DOHH2 (cell line): ENCODE results near the gene PLA2G3.

Experiments
- EZH2phosphoT487 ChIP-seq: fragments of 200-600 bp; sonication (generic); IDR thresholded peaks from 2 replicates; pipeline ENCODE4 v1.6.1; 2017; ENCODE audit warnings: borderline replicate concordance, mild to moderate bottlenecking, antibody characterized with exemption, low read length, moderate library complexity, mixed read lengths
- TF ChIP-seq, protein P1 (sequence below): fragments of 200-600 bp; sonication (generic); IDR thresholded peaks from one replicate; pipeline ENCODE4 v1.5.1; 2014; ENCODE audit warnings: antibody characterized with exemption, mild to moderate bottlenecking, low read depth, low read length; ENCODE audit not compliant: poor library complexity, severe bottlenecking

DNA sequence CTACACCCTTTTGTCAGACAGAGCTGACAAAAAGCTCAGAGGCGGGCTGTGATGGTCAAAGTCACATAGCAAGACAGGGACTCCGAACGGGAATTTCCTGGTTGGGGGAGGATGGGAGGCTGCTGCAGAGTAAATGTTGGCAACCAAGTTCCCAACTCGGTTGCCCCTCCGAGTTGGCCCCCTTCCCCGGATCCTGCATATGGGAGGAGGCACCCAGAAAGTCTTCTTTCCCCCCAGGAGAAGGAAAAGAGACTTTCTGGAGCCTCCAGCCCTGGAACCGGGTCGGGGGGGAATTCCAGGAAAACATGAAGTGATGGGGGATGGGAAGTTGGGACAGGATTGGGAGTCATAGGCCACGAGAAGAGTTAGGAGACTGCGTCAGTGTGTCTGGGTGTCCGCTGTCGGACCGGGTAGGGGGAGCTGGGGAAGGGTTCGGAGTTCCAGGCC, 33.6 kb downstream of the PLA2G3 start:
- TF ChIP-seq, protein P1, sequence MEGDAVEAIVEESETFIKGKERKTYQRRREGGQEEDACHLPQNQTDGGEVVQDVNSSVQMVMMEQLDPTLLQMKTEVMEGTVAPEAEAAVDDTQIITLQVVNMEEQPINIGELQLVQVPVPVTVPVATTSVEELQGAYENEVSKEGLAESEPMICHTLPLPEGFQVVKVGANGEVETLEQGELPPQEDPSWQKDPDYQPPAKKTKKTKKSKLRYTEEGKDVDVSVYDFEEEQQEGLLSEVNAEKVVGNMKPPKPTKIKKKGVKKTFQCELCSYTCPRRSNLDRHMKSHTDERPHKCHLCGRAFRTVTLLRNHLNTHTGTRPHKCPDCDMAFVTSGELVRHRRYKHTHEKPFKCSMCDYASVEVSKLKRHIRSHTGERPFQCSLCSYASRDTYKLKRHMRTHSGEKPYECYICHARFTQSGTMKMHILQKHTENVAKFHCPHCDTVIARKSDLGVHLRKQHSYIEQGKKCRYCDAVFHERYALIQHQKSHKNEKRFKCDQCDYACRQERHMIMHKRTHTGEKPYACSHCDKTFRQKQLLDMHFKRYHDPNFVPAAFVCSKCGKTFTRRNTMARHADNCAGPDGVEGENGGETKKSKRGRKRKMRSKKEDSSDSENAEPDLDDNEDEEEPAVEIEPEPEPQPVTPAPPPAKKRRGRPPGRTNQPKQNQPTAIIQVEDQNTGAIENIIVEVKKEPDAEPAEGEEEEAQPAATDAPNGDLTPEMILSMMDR: no peak
- no peak for TF ChIP-seq EZH2phosphoT487
